HepG2 (cell line): ENCODE measurements around the gene OIT3. TPM values are rescaled to one million over a fixed set of nuclear protein-coding genes. Genes with fewer than 3 reads are reported as not detected.

Experiments used
- ATAC-seq: fragments of 200-7000 bp; cut with Tn5 transposase; 3 replicates; pipeline ENCODE4 v1.9.1; 2020; ENCODE audit warnings: mild to moderate bottlenecking, moderate library complexity
- BruUV-seq: library from RNA; stranded (reverse); fragments of 400-500 nt; replicated peaks from 2 replicates; lab custom pipeline; 2021; lab: Mats Ljungman, UMichigan
- CTCF ChIA-PET: fragments of 300-600 bp; formaldehyde crosslinking; extraction: SDS; loops from one replicate; lab custom pipeline; 2021; ENCODE audit warnings: low total read pairs, inconsistent platforms, low intra/inter-chr PET ratio; lab: Yijun Ruan, JAX
- POLR2A ChIA-PET: fragments of 350-600 bp; sonication (Branson Sonifier 250); formaldehyde crosslinking; loops from one replicate; lab custom pipeline; 2020; ENCODE audit warnings: antibody characterized with exemption, inconsistent platforms; lab: Yijun Ruan, JAX
- DNase-seq: peaks from one replicate; pipeline ENCODE4 v3.0.0-alpha.2; 2015; ENCODE audit warnings: low spot score
- FAIRE-seq: peaks from 3 replicates; lab custom pipeline; 2011; peaks lifted over from hg19 to GRCh38; lab: Jason Lieb, UNC
- H2AFZ ChIP-seq: one replicate; pipeline ENCODE4 v1.6.1; 2011; ENCODE audit warnings: low read length, inconsistent platforms
- H3K27ac ChIP-seq: fragments of 300-600 bp; 3 replicates; pipeline ENCODE4 v1.8.0; 2011; ENCODE audit warnings: mixed run types, mild to moderate bottlenecking, mixed read lengths, low read length, inconsistent platforms; ENCODE audit not compliant: insufficient read depth; ENCODE audit errors: extremely low read length
- H3K27me3 ChIP-seq, 2 experiments: fragments of 200-600 bp in 1 of 2; 2 replicates in 1 of 2; 3 replicates in 1 of 2; pipeline versions ENCODE4 v1.6.0 to v1.8.0; 2011; ENCODE audit warnings: low read length in 2 of 2, mild to moderate bottlenecking in 2 of 2, moderate library complexity in 2 of 2, inconsistent platforms in 1 of 2; ENCODE audit not compliant: insufficient read depth in 2 of 2, control insufficient read depth in 1 of 2
- H3K36me3 ChIP-seq, 2 experiments: fragments of 200-600 bp in 1 of 2; replicated peaks in 1 of 2; 2 replicates in 1 of 2; 3 replicates in 1 of 2; pipeline versions ENCODE4 v1.5.1 to v1.8.0; 2011; ENCODE audit warnings: low read length in 2 of 2, inconsistent platforms in 1 of 2; ENCODE audit not compliant: insufficient read depth in 2 of 2, control insufficient read depth in 1 of 2
- H3K4me1 ChIP-seq: 2 replicates; pipeline ENCODE4 v1.5.1; 2012; ENCODE audit warnings: low read length, inconsistent platforms; ENCODE audit not compliant: insufficient read depth
- H3K4me2 ChIP-seq: 2 replicates; pipeline ENCODE4 v1.6.0; 2011; ENCODE audit warnings: low read depth, low read length, inconsistent platforms
- H3K4me3 ChIP-seq, 3 experiments: fragments of 200-600 bp in 1 of 3; sonication (generic), shearing (Covaris generic) in 1 of 3; replicated peaks in 1 of 3; 2 replicates each; pipeline ENCODE4 v1.5.1; 2011 to 2016; ENCODE audit warnings: low read length in 3 of 3, inconsistent platforms in 2 of 3, low read depth in 2 of 3, mild to moderate bottlenecking in 2 of 3, control low read depth in 1 of 3, mixed read lengths in 1 of 3; ENCODE audit not compliant: insufficient read depth in 1 of 3
- H3K79me2 ChIP-seq: one replicate; pipeline ENCODE4 v1.6.1; 2011; ENCODE audit warnings: low read length, inconsistent platforms; ENCODE audit not compliant: insufficient read depth
- H3K9ac ChIP-seq: 2 replicates; pipeline ENCODE4 v1.6.0; 2011; ENCODE audit warnings: mild to moderate bottlenecking, low read depth, low read length, inconsistent platforms; ENCODE audit not compliant: insufficient read depth
- H3K9me3 ChIP-seq: 2 replicates; pipeline ENCODE4 v1.5.1; 2012; ENCODE audit warnings: mild to moderate bottlenecking, low read length
- H4K20me1 ChIP-seq: 2 replicates; pipeline ENCODE4 v1.6.0; 2011; ENCODE audit warnings: inconsistent platforms, mild to moderate bottlenecking, low read length, moderate library complexity; ENCODE audit not compliant: insufficient read depth
- AGO2 ChIP-seq: fragments of 200-400 bp; formaldehyde crosslinking; optimal IDR thresholded peaks from 2 replicates; pipeline ENCODE3; 2017; ENCODE audit warnings: mild to moderate bottlenecking, low read depth, low read length, moderate library complexity
- AHR ChIP-seq: IDR thresholded peaks from 2 replicates; pipeline ENCODE4 v1.6.1; 2018; ENCODE audit warnings: missing genetic modification reagents, missing compliant biosample characterization
- ARNT ChIP-seq: fragments of 450-650 bp; IDR thresholded peaks from 2 replicates; pipeline ENCODE4 v1.6.1; 2017
- CAMTA2 ChIP-seq: sonication (generic); formaldehyde crosslinking; IDR thresholded peaks from 2 replicates; pipeline ENCODE4 v1.4.0; 2020; ENCODE audit warnings: mild to moderate bottlenecking, missing genetic modification reagents, borderline replicate concordance
- DNMT1 ChIP-seq: sonication (generic); formaldehyde crosslinking; IDR thresholded peaks from 2 replicates; pipeline ENCODE4 v1.5.1; 2020; ENCODE audit warnings: mild to moderate bottlenecking, missing genetic modification reagents
- HOXD1 ChIP-seq: sonication (generic); formaldehyde crosslinking; IDR thresholded peaks from 2 replicates; pipeline ENCODE4 v1.5.0; 2020; ENCODE audit warnings: missing genetic modification reagents
- KDM1A ChIP-seq: IDR thresholded peaks from 2 replicates; pipeline ENCODE4 v1.6.1; 2016; ENCODE audit warnings: missing compliant biosample characterization
- KLF9 ChIP-seq: IDR thresholded peaks from 2 replicates; pipeline ENCODE4 v1.6.1; 2016; ENCODE audit warnings: low read depth
- MAFG ChIP-seq: sonication (generic); formaldehyde crosslinking; IDR thresholded peaks from 2 replicates; pipeline ENCODE4 v1.5.1; 2020; ENCODE audit warnings: mild to moderate bottlenecking, missing genetic modification reagents
- MEF2D ChIP-seq: sonication (generic); formaldehyde crosslinking; IDR thresholded peaks from 2 replicates; pipeline ENCODE4 v1.5.1; 2020; ENCODE audit warnings: mild to moderate bottlenecking, missing genetic modification reagents
- NCOA5 ChIP-seq: sonication (generic); formaldehyde crosslinking; IDR thresholded peaks from 2 replicates; pipeline ENCODE4 v1.4.0; 2020; ENCODE audit warnings: missing genetic modification reagents
- PLRG1 ChIP-seq: fragments of 450-650 bp; conservative IDR thresholded peaks from 2 replicates; pipeline ENCODE4 v1.6.1; 2016
- SSRP1 ChIP-seq: IDR thresholded peaks from 2 replicates; pipeline ENCODE4 v1.6.1; 2016; ENCODE audit warnings: control low read depth
- TAF15 ChIP-seq: fragments of 200-400 bp; formaldehyde crosslinking; IDR thresholded peaks from one replicate; pipeline ENCODE4 v1.6.1; 2018; ENCODE audit warnings: mild to moderate bottlenecking, low read depth, low read length; ENCODE audit not compliant: poor library complexity, severe bottlenecking
- ZNF24 ChIP-seq: fragments of 450-650 bp; IDR thresholded peaks from 2 replicates; pipeline ENCODE4 v1.6.1; 2017; ENCODE audit warnings: antibody characterized with exemption, mild to moderate bottlenecking
- ZNF75D ChIP-seq: sonication (generic); formaldehyde crosslinking; IDR thresholded peaks from 2 replicates; pipeline ENCODE4 v1.8.1; 2023; ENCODE audit warnings: missing genetic modification reagents, mild to moderate bottlenecking, borderline replicate concordance
- WGBS: methylation state at CpG from one replicate; pipeline ENCODE4 v1.1.6; 2017; ENCODE audit warnings: low lambda C conversion rate; 5-methylcytosine and 5-hydroxymethylcytosine counted together
- in situ Hi-C: cut with HindIII; loops from 2 replicates; pipeline ENCODE4 v1.10.0; 2017; ENCODE audit warnings: low pct_unique_long_range_greater_than_20kb; ENCODE audit not compliant: extremely low pct_ligation_motif_present
- intact Hi-C: fragments of 100-400 bp; cut with micrococcal nuclease; formaldehyde crosslinking; loops from one replicate; pipeline ENCODE4 v1.10.0; 2022; ENCODE audit not compliant: unreplicated experiment
- polyA plus RNA-seq, 8 experiments: library from polyadenylated mRNA; depleted of rRNA in 3 of 8; stranded (reverse) in 7 of 8; unstranded in 1 of 8; fragments of >200 nt; fragmentation: Illumina TruSeq in 4 of 8; extraction: Trizol in 4 of 8; gene quantifications; 2 replicates each; pipeline versions ENCODE4 v1.2.1 to v1.2.3, GENCODE V29; 2011 to 2016; ENCODE audit warnings: low read depth in 4 of 8, missing spikeins in 1 of 8, mixed read lengths in 1 of 8; ENCODE audit not compliant: insufficient read depth in 1 of 8
- total RNA-seq, 5 experiments: library from RNA; depleted of rRNA; stranded (reverse); fragments of >200 nt; fragmentation: Illumina TruSeq; extraction: Trizol; gene quantifications; 2 replicates each; pipeline ENCODE4 v1.2.3, GENCODE V29; 2016; ENCODE audit warnings: low read depth in 1 of 5
- TF ChIP-seq, protein P1 (sequence below): sonication (generic); formaldehyde crosslinking; IDR thresholded peaks from 2 replicates; pipeline ENCODE4 v1.4.0; 2020; ENCODE audit warnings: mild to moderate bottlenecking, low read depth, missing genetic modification reagents
- TF ChIP-seq, protein P2 (sequence below): sonication (generic); formaldehyde crosslinking; IDR thresholded peaks from 2 replicates; pipeline ENCODE4 v1.5.0; 2020; ENCODE audit warnings: mild to moderate bottlenecking, missing genetic modification reagents

Gene OIT3
- total and polyA plus RNA-seq, 2 of the 13 experiments (the other 11 are each of a cell fraction or from before 2014, with no cell fraction given), result not detected

- Histone ChIP-seq H4K20me1 (no peaks in the 10 kb centered on the region), H3K9ac (no peak overlapping the region), H3K79me2 (no peaks in the 10 kb centered on the region), H3K9me3 (peaks cover 5% of the 10 kb centered on the region; the same call in 1 of the 2 replicates), H2AFZ (no peak overlapping the region), H3K27me3 (no peaks in the 10 kb centered on the region), H3K4me2 (no peak overlapping the region), H3K4me1 (no peaks in the 10 kb centered on the region), H3K4me3 (no peak overlapping the region), H3K27ac (no peak overlapping the region), H3K36me3 (no peaks in the 10 kb centered on the region)
- 100% methylated on average over 1 of the region's 2 CpGs for WGBS
- ChIA-PET CTCF (no interaction called here), POLR2A (no interaction called here)
- ATAC-seq (no peak), FAIRE-seq (no peak), DNase-seq (no peak)
- in situ Hi-C loops, result no loop called here
- no peak for TF ChIP-seq NCOA5 (CRISPR knock-in tag)
- no peak for TF ChIP-seq CAMTA2 (CRISPR knock-in tag)
- no peak for TF ChIP-seq ARNT
- no peak for TF ChIP-seq ZNF75D
- no peak for TF ChIP-seq KDM1A (CRISPR knock-in tag)
- no peak for TF ChIP-seq PLRG1
- TF ChIP-seq DNMT1 (CRISPR knock-in tag), result no peak
- TF ChIP-seq, protein P1, sequence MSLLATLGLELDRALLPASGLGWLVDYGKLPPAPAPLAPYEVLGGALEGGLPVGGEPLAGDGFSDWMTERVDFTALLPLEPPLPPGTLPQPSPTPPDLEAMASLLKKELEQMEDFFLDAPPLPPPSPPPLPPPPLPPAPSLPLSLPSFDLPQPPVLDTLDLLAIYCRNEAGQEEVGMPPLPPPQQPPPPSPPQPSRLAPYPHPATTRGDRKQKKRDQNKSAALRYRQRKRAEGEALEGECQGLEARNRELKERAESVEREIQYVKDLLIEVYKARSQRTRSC (CRISPR knock-in tag), result no peak
- TF ChIP-seq AGO2, result no peak
- TF ChIP-seq, protein P2, sequence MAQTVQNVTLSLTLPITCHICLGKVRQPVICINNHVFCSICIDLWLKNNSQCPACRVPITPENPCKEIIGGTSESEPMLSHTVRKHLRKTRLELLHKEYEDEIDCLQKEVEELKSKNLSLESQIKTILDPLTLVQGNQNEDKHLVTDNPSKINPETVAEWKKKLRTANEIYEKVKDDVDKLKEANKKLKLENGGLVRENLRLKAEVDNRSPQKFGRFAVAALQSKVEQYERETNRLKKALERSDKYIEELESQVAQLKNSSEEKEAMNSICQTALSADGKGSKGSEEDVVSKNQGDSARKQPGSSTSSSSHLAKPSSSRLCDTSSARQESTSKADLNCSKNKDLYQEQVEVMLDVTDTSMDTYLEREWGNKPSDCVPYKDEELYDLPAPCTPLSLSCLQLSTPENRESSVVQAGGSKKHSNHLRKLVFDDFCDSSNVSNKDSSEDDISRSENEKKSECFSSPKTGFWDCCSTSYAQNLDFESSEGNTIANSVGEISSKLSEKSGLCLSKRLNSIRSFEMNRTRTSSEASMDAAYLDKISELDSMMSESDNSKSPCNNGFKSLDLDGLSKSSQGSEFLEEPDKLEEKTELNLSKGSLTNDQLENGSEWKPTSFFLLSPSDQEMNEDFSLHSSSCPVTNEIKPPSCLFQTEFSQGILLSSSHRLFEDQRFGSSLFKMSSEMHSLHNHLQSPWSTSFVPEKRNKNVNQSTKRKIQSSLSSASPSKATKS (CRISPR knock-in tag), result no peak
- TF ChIP-seq ZNF24, result no peak
- TF ChIP-seq MEF2D (CRISPR knock-in tag), result no peak
- no peak for TF ChIP-seq HOXD1 (CRISPR knock-in tag)
- TF ChIP-seq SSRP1 (CRISPR knock-in tag), result no peak
- no peak for TF ChIP-seq KLF9 (CRISPR knock-in tag)
- no peak for TF ChIP-seq MAFG (CRISPR knock-in tag)
- no peak for TF ChIP-seq AHR (CRISPR knock-in tag)
- TF ChIP-seq TAF15, result no peak
- BruUV-seq, result no TSS peak
- intact Hi-C loops, result loop anchor here (10.0 kb wide), 1 partner anchor 1893 kb away; no protein-coding TSS in a partner anchor
Observed at GRCh38 chr10:72847681-72848080, 45.9 kb upstream of the OIT3 start.
